ENCODE results near the gene ZNF831. TPM values are rescaled to one million over a fixed set of nuclear protein-coding genes. Genes with fewer than 3 reads are reported as not detected.

ZNF831 gene
- total RNA-seq, 1 donor from 2014 or later: not detected

DNA sequence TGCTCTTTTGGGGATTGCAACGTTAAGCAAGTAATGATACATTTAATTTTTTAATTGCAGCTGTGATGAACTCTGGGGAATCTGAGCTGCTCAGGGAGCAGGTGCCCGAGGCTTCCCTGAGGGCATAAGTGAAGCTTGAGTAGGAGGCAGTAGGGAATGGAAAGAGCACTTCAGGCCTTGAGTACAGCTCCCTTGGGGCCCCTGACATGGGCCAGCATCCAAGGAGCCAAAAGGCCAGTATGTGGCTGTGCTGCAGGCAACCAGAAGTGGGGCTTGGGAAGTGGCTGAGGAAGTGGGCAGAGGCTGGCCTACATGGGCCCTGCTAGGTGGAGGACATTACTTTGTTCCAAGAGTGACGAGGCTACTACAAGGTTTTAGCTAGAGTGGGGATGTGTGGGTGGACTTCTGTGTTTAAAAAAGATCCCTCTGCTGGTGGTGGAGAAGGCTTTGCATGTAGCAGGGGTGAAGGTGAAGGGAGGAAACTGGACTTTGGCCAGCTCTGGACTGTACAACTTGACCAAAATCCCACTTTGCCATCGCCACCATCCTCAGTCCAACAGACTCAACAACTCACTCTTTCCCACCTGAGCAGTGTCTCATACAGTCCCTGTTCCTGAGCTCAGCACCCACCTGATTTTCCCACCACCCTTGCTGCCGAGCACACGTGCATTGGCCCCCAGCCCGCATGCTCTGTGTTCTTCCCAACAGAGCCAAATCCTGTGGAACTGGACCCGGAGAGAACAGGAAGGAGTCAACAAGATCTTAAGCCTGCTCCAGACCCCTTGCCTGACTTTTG lies 10.9 kb upstream of the ZNF831 start:
- TF ChIP-seq, protein P1, sequence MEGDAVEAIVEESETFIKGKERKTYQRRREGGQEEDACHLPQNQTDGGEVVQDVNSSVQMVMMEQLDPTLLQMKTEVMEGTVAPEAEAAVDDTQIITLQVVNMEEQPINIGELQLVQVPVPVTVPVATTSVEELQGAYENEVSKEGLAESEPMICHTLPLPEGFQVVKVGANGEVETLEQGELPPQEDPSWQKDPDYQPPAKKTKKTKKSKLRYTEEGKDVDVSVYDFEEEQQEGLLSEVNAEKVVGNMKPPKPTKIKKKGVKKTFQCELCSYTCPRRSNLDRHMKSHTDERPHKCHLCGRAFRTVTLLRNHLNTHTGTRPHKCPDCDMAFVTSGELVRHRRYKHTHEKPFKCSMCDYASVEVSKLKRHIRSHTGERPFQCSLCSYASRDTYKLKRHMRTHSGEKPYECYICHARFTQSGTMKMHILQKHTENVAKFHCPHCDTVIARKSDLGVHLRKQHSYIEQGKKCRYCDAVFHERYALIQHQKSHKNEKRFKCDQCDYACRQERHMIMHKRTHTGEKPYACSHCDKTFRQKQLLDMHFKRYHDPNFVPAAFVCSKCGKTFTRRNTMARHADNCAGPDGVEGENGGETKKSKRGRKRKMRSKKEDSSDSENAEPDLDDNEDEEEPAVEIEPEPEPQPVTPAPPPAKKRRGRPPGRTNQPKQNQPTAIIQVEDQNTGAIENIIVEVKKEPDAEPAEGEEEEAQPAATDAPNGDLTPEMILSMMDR (IDR thresholded peaks at IDR 0.05; ENCODE audit: unreplicated experiment): no peak
- no peak overlapping the region for H3K4me3 Mint-ChIP-seq (ENCODE audit: low read depth)
- no peak overlapping the region for H3K27ac Mint-ChIP-seq
- H3K4me1 Mint-ChIP-seq (ENCODE audit: low read depth): no peaks in the 10 kb centered on the region
- peaks cover 36% of the 10 kb centered on the region for H3K27me3 Mint-ChIP-seq
- H3K36me3 Mint-ChIP-seq (ENCODE audit: insufficient read depth): no peaks in the 10 kb centered on the region
- DNase-seq (ENCODE audit: low spot score, unreplicated experiment): no peak
- H3K9me3 Mint-ChIP-seq (ENCODE audit: low read depth): no peaks in the 10 kb centered on the region

DNA sequence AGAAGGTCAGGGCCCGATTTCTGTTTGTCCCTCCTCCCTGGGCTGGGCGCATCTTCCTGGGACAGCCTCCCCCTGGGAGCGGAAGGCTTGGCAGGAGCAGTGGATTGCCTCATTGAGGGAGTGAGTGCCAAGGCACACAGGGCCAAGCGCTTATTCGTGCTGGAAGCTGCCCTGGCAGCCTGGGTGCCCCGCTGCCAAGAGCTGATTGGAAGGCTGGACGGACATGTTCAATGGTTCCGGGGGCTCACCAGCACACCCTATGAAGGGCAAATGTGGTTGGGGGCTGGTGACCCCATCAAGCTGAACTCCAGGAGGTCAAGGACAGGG lies 10.3 kb upstream of the ZNF831 start:
- no peaks in the 10 kb centered on the region for H3K4me1 Mint-ChIP-seq (ENCODE audit: low read depth)
- no peak overlapping the region for H3K4me3 Mint-ChIP-seq (ENCODE audit: low read depth)
- no peak for DNase-seq (ENCODE audit: low spot score, unreplicated experiment)
- H3K27ac Mint-ChIP-seq: no peak overlapping the region
- no peaks in the 10 kb centered on the region for H3K9me3 Mint-ChIP-seq (ENCODE audit: low read depth)
- TF ChIP-seq, protein P1 (IDR thresholded peaks at IDR 0.05; ENCODE audit: unreplicated experiment): no peak
- H3K27me3 Mint-ChIP-seq: peaks cover 41% of the 10 kb centered on the region
- H3K36me3 Mint-ChIP-seq (ENCODE audit: insufficient read depth): no peaks in the 10 kb centered on the region

DNA sequence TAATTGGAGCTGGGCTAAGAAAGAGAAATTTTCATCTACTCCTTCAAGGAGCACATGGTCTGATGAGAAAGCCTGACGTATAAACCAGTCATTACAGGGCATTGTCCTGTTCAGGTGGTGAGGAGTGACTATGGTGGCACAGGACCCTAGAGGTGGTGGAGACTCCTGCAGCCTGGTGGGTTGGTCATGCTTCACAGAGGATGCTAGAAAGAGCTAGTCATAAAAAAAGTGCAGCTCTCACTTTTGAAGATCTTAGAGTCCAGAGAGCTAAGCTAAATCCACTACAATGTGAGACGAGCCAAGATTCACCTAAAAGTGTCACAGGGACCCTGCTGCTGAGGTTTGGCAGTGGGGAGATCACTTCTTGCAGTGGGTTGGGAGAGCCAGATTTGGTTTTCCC lies 9.8 kb upstream of the ZNF831 start:
- no peak overlapping the region for H3K27ac Mint-ChIP-seq
- H3K4me3 Mint-ChIP-seq (ENCODE audit: low read depth): no peak overlapping the region
- TF ChIP-seq, protein P1 (IDR thresholded peaks at IDR 0.05; ENCODE audit: unreplicated experiment): no peak
- H3K27me3 Mint-ChIP-seq: peaks cover 41% of the 10 kb centered on the region
- DNase-seq (ENCODE audit: low spot score, unreplicated experiment): no peak
- H3K9me3 Mint-ChIP-seq (ENCODE audit: low read depth): no peaks in the 10 kb centered on the region
- H3K4me1 Mint-ChIP-seq (ENCODE audit: low read depth): no peaks in the 10 kb centered on the region
- no peaks in the 10 kb centered on the region for H3K36me3 Mint-ChIP-seq (ENCODE audit: insufficient read depth)

DNA sequence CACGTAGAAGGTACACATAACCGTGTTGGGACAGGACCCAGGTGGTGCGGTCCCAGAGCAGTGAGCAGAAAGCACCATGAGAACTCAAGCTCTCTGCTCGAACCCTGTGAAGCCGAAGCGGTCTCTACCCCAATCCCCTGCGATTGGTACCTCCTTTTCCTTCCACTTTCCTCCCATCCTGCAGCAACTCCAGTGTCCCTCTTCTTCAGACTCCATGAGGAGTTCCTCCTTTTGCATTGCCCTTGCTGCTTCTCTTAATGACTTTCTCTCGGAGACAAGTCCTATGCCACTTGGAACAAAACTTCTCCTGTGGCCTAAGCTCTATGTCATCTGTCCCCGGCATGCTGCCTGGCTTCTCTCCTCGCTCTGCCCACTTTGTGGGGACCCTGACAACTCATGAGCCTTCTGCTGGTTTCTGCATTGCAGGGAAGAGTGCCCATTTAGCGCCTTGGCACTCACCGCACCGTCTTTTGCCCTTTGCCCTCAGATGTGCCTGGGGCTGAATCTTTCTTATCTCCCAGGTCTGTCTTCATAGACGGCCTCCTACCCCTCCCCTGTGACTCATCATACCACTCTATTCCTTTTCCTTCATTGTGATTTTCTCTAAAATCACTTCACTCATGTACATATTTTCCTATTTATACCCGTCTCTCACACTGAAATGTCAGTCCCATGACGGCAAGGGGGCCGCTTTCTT lies 9.2 kb upstream of the ZNF831 start:
- Mint-ChIP-seq H3K27me3 (peaks cover 41% of the 10 kb centered on the region), H3K36me3 (ENCODE audit: insufficient read depth) (no peaks in the 10 kb centered on the region), H3K4me1 (ENCODE audit: low read depth) (no peaks in the 10 kb centered on the region), H3K27ac (no peak overlapping the region), H3K9me3 (ENCODE audit: low read depth) (no peaks in the 10 kb centered on the region), H3K4me3 (ENCODE audit: low read depth) (no peak overlapping the region)
- no peak for DNase-seq (ENCODE audit: low spot score, unreplicated experiment)
- TF ChIP-seq, protein P1 (IDR thresholded peaks at IDR 0.05; ENCODE audit: unreplicated experiment): no peak

DNA sequence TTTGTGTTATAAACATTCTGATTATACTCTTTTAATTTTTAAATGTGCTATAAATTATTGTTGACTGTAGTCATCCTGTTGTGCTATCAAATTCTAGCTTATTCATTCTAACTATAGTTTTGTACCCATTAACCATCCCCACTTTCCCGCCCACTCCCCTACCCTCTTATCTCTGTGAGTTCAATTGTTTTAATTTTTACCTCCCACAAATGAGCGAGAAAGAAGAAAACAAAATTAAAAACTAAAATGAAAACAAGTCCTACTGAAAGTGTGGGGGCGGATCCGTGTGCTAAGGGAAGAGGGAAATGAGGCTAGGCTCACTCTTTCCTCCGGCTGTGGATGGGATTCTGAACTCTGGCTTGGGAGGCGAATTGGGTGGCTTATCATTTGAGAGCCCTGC lies 6.6 kb upstream of the ZNF831 start:
- H3K27ac Mint-ChIP-seq: no peak overlapping the region
- H3K4me3 Mint-ChIP-seq (ENCODE audit: low read depth): no peak overlapping the region

More for the DNA sequence above, 6.6 kb upstream of the ZNF831 start:
- Mint-ChIP-seq H3K4me1 (ENCODE audit: low read depth) (no peaks in the 10 kb centered on the region), H3K9me3 (ENCODE audit: low read depth) (peaks cover 2% of the 10 kb centered on the region), H3K36me3 (ENCODE audit: insufficient read depth) (no peaks in the 10 kb centered on the region), H3K27me3 (peaks cover 39% of the 10 kb centered on the region)
- TF ChIP-seq, protein P1 (IDR thresholded peaks at IDR 0.05; ENCODE audit: unreplicated experiment): no peak
- DNase-seq (ENCODE audit: low spot score, unreplicated experiment): no peak

Measured in progenitor cell of endocrine pancreas (in vitro differentiated cells).